Fibroblast of lung (primary cell): ENCODE measurements around the gene MLYCD.

Source experiments
- CTCF ChIP-seq, 2 donors: IDR thresholded peaks in 1 of 2; conservative IDR thresholded peaks in 1 of 2; 1 replicate in 1 of 2; 2 replicates in 1 of 2; pipeline ENCODE4 v1.5.1; 2011 to 2012; ENCODE audit warnings: low read length in 2 of 2, control low read depth in 1 of 2, inconsistent platforms in 1 of 2, low read depth in 1 of 2, mild to moderate bottlenecking in 1 of 2
- EZH2 ChIP-seq: IDR thresholded peaks from 2 replicates; pipeline ENCODE4 v1.5.1; 2012; ENCODE audit warnings: low read length, control low read depth, mild to moderate bottlenecking; ENCODE audit errors: missing control alignments

DNA sequence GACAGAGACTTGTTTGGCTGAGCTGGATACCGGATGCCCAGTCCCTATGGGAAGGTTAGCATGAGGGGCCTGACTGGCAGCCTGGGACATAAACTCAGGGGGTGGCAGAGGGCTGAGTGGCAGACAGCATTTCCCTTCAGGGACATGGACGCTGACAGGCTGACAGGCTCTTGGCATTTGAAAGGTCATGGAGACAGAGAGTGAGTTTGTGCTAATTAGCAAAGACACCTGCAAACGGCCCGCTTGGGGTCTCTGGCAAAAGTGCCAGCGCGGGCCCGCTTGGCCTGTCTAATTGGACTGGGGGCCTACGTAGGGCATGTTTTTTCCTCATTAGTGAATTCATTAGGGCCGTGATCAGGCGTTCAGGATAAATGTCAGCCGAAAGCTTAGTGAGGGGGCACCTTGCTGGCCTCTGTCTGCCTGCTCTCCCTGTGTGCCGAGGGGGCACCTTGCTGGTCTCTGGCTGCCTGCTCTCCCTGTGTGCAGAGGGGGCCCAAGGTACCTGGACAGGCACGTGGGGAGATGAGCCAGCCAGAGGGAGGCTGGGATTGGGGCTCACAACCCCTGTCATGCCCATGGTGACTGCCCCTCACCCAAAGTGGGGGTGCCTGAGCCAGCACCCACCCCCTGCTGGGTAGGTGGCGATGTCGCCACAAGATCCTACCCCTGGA, 76.8 kb downstream of the MLYCD start:
- TF ChIP-seq CTCF (conservative IDR thresholded peaks at IDR 0.05 in 1 of 2, IDR thresholded peaks at IDR 0.05 in 1 of 2; ENCODE audit: low read depth in 1 of 2, low read length in 2 of 2) (no peak), EZH2 (no peak)
